Measurements from ENCODE around the gene RET. TPM values are rescaled to one million over a fixed set of nuclear protein-coding genes. Genes with fewer than 3 reads are reported as not detected.

RET gene
- total RNA-seq, 1 donor from 2014 or later: 1.0 TPM

DNA sequence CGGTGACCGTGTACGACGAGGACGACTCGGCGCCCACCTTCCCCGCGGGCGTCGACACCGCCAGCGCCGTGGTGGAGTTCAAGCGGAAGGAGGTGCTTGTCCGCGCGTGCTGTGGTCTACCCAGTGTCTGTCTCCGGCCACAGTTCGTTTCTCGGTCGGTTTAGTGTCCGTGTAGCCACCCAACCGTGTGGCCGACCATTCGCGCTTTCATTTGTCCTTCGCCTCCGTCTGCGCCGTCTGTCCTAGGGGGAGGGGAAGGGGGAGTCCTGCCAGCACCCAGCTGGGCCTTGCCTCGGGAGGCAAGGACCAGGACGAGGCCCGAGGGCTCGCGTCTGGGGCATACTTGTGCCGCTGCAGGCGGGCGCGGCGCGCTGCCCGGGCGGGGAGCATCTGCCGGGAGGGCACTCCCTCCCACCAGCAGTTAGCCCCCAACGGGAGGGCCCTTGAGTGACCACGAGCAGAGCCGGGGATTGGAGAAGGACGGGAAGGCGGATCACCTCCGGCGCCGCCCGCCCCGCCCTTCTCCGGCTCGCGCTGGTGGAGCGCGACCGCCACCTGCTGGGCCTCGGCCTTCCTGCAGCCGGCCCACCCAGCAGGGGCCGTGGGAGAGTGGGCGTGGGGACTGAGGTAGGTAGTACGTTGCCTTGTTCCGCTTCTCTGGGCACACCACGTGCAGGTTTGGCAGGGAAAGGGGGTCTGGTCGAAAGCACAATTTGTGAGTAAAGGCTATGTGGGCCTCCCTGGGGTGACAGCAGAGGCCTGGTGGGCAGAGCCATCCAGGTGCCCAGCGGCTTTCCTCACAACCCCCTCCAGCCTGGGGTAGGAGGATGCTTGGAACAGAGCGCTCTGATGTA lies 28.5 kb downstream of the RET start:
- H3K27me3 ChIP-seq: peaks cover 11% of the 10 kb centered on the region
- intact Hi-C loops (cut with DNase I): loop anchor here (5.0 kb wide), 1 partner anchor 238 kb away; no protein-coding TSS in a partner anchor
- no peaks in the 10 kb centered on the region for H3K9me3 ChIP-seq
- H3K27ac ChIP-seq: no peak overlapping the region
- ATAC-seq (peak; percentile 97), DNase-seq (peak; percentile 89)
- H3K4me3 ChIP-seq: peak overlapping the region; percentile 65
- peaks cover 10% of the 10 kb centered on the region for H3K4me1 ChIP-seq
- TF ChIP-seq, protein P1, sequence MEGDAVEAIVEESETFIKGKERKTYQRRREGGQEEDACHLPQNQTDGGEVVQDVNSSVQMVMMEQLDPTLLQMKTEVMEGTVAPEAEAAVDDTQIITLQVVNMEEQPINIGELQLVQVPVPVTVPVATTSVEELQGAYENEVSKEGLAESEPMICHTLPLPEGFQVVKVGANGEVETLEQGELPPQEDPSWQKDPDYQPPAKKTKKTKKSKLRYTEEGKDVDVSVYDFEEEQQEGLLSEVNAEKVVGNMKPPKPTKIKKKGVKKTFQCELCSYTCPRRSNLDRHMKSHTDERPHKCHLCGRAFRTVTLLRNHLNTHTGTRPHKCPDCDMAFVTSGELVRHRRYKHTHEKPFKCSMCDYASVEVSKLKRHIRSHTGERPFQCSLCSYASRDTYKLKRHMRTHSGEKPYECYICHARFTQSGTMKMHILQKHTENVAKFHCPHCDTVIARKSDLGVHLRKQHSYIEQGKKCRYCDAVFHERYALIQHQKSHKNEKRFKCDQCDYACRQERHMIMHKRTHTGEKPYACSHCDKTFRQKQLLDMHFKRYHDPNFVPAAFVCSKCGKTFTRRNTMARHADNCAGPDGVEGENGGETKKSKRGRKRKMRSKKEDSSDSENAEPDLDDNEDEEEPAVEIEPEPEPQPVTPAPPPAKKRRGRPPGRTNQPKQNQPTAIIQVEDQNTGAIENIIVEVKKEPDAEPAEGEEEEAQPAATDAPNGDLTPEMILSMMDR (IDR thresholded peaks at IDR 0.05): peak; percentile 99
- no peaks in the 10 kb centered on the region for H3K36me3 ChIP-seq

DNA sequence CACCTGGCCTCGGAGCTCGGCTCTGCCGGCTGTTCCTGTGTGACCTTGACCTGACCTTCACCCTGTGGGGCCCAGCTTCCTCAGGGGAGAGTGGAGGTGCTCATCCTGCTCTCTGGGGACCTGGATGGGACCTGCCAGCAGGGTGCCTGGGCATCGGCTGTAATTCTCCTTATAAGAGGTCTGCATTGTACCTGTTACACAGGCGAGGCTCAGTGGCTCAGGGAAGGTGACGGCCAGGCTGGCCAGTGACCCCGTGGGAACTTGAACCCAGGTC lies 29.0 kb downstream of the RET start:
- H3K36me3 ChIP-seq: no peaks in the 10 kb centered on the region
- H3K27ac ChIP-seq: no peak overlapping the region
- ATAC-seq: no peak
- no peaks in the 10 kb centered on the region for H3K9me3 ChIP-seq
- no peak for DNase-seq
- intact Hi-C loops (cut with DNase I): loop anchor here (5.0 kb wide), 1 partner anchor 239 kb away; no protein-coding TSS in a partner anchor
- peaks cover 10% of the 10 kb centered on the region for H3K4me1 ChIP-seq
- H3K4me3 ChIP-seq: no peak overlapping the region
- TF ChIP-seq, protein P1 (IDR thresholded peaks at IDR 0.05): no peak
- peaks cover 11% of the 10 kb centered on the region for H3K27me3 ChIP-seq

DNA sequence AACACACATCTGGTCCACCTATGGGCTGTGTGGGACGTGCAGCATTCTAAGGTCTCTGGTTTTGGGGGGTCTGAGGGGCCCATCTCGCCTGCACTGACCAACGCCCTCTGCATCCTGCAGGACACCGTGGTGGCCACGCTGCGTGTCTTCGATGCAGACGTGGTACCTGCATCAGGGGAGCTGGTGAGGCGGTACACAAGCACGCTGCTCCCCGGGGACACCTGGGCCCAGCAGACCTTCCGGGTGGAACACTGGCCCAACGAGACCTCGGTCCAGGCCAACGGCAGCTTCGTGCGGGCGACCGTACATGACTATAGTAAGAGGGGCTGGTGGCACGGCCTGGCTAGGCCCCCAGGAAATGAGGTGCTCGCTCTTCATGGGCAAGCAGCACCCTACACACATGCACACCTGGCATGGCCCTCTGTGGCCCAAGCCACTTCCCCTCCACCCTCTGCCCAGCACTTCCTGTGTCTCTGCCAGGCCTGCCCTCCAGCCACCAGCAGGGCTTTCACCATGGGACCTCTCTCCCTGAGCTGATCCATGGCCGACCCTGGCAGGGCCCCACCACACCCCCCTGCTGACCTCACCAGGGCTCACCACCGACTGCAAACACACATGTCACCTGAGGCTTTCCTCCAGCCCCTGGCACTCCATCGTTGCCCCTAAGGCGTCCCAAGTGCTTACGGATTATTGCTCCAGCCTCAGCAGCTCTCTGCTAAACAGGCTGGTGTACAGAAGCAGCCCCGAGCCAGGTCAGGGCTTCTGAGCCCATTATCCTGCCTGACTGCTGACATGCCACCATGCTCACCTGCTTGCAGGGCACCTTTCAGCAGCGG lies 29.6 kb downstream of the RET start:
- intact Hi-C loops (cut with DNase I): loop anchor here (5.0 kb wide), 1 partner anchor 239 kb away; no protein-coding TSS in a partner anchor
- Histone ChIP-seq H3K4me3 (no peak overlapping the region), H3K27me3 (peaks cover 11% of the 10 kb centered on the region), H3K27ac (no peak overlapping the region), H3K4me1 (peaks cover 10% of the 10 kb centered on the region), H3K36me3 (no peaks in the 10 kb centered on the region), H3K9me3 (no peaks in the 10 kb centered on the region)
- TF ChIP-seq, protein P1 (IDR thresholded peaks at IDR 0.05): no peak
- no peak for ATAC-seq
- DNase-seq: no peak

DNA sequence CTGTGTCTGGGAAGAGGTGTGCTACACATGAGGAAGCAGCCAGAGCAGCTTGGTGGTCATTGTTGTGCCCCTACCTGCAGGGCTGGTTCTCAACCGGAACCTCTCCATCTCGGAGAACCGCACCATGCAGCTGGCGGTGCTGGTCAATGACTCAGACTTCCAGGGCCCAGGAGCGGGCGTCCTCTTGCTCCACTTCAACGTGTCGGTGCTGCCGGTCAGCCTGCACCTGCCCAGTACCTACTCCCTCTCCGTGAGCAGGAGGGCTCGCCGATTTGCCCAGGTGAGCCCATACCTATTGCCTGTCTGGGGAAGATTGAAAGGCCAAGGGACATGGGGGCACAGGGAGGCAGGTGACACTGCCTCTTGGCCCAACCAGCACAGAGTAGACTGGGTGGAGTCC lies 32.1 kb downstream of the RET start:
- Histone ChIP-seq H3K9me3 (no peaks in the 10 kb centered on the region), H3K4me1 (peaks cover 10% of the 10 kb centered on the region), H3K27ac (no peak overlapping the region), H3K4me3 (no peak overlapping the region), H3K36me3 (no peaks in the 10 kb centered on the region), H3K27me3 (peaks cover 9% of the 10 kb centered on the region)
- intact Hi-C loops (cut with DNase I): loop anchor here (5.0 kb wide), 1 partner anchor 242 kb away; no protein-coding TSS in a partner anchor
- TF ChIP-seq, protein P1 (IDR thresholded peaks at IDR 0.05): no peak
- no peak for ATAC-seq
- DNase-seq: no peak

DNA sequence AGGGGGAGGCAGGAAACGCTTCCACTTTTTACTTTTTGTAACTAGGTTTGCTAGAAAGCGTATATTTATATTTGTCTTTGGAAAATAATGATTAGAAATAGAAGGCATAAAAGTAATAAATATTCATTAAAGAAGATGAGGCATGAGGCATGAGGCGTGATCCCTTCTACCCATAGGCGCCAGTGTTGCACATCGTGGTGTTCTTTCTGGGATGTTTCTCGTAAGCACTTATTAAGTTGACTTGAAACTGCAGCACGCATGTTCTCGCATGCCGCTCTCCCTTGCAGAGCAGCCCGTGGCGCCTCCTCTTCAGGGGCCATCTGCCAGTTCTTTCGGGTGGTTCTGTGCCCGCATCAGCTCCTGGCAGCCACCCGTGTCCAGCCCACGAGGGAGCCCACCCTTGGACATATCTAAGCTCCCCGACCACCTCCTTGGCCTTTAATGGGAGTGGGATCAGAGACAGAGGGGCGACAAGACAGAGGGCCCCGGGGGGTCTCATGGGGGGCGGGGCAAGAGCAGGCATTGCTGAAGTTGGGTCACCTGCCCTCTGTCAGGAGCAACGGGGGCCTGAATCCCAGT lies 32.9 kb downstream of the RET start:
- TF ChIP-seq, protein P1 (IDR thresholded peaks at IDR 0.05): no peak
- no peak for DNase-seq

More for the DNA sequence above, 32.9 kb downstream of the RET start:
- H3K27me3 ChIP-seq: peaks cover under 1% of the 10 kb centered on the region
- H3K36me3 ChIP-seq: no peaks in the 10 kb centered on the region
- H3K4me1 ChIP-seq: peaks cover 9% of the 10 kb centered on the region
- no peak for ATAC-seq
- intact Hi-C loops (cut with DNase I): loop anchor here (5.0 kb wide), 1 partner anchor 242 kb away; no protein-coding TSS in a partner anchor
- no peak overlapping the region for H3K4me3 ChIP-seq
- H3K9me3 ChIP-seq: no peaks in the 10 kb centered on the region
- H3K27ac ChIP-seq: no peak overlapping the region

Measured in upper lobe of right lung (tissue), 1 donor.